ENCODE data around the gene SLC5A4.

The SLC5A4 gene

GRCh38 chr22:32217465-32217864 lies 37.7 kb downstream of the SLC5A4 start:
- DNase-seq (ENCODE audit: low read depth), result no peak
- H3K4me3 ChIP-seq (ENCODE audit: low read depth, low read length), result no peak overlapping the region
- TF ChIP-seq, protein P1, sequence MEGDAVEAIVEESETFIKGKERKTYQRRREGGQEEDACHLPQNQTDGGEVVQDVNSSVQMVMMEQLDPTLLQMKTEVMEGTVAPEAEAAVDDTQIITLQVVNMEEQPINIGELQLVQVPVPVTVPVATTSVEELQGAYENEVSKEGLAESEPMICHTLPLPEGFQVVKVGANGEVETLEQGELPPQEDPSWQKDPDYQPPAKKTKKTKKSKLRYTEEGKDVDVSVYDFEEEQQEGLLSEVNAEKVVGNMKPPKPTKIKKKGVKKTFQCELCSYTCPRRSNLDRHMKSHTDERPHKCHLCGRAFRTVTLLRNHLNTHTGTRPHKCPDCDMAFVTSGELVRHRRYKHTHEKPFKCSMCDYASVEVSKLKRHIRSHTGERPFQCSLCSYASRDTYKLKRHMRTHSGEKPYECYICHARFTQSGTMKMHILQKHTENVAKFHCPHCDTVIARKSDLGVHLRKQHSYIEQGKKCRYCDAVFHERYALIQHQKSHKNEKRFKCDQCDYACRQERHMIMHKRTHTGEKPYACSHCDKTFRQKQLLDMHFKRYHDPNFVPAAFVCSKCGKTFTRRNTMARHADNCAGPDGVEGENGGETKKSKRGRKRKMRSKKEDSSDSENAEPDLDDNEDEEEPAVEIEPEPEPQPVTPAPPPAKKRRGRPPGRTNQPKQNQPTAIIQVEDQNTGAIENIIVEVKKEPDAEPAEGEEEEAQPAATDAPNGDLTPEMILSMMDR (conservative IDR thresholded peaks at IDR 0.05; ENCODE audit: low read depth, low read length), result no peak

DNA sequence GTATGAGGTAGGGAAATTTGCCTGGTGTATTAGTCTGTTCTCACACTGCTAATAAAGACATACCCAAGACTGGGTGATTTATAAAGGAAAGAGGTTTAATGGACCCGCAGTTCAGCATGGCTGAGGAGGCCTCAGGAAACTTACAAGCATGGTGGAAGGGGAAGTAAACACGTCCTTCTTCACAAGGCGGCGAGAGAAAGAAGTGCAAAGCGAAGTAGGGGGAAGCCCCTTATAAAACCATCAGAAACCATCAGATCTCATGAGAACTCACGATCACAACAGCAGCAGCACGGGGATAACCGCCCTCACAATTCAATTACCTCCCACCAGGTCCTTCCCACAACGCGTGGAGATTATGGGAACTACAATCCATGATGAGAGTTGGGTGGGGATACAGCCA lies 38.2 kb downstream of the SLC5A4 start:
- TF ChIP-seq, protein P1 (conservative IDR thresholded peaks at IDR 0.05; ENCODE audit: low read depth, low read length), result no peak
- DNase-seq (ENCODE audit: low read depth), result no peak
- H3K4me3 ChIP-seq (ENCODE audit: low read depth, low read length), result no peak overlapping the region

GRCh38 chr22:32211011-32211410 lies 44.1 kb downstream of the SLC5A4 start:
- DNase-seq (ENCODE audit: low read depth), result no peak
- no peak overlapping the region for H3K4me3 ChIP-seq (ENCODE audit: low read depth, low read length)
- TF ChIP-seq, protein P1 (conservative IDR thresholded peaks at IDR 0.05; ENCODE audit: low read depth, low read length), result no peak

- TF ChIP-seq, protein P1 (conservative IDR thresholded peaks at IDR 0.05; ENCODE audit: low read depth, low read length), result no peak
- no peak for DNase-seq (ENCODE audit: low read depth)
- no peak overlapping the region for H3K4me3 ChIP-seq (ENCODE audit: low read depth, low read length)
These were observed 46.5 kb downstream of the SLC5A4 start for GRCh38 chr22:32208681-32209080.

- DNase-seq (ENCODE audit: low read depth), result no peak
- TF ChIP-seq, protein P1 (conservative IDR thresholded peaks at IDR 0.05; ENCODE audit: low read depth, low read length), result no peak
- no peak overlapping the region for H3K4me3 ChIP-seq (ENCODE audit: low read depth, low read length)
These were observed 47.1 kb downstream of the SLC5A4 start for GRCh38 chr22:32207971-32208480.

- TF ChIP-seq, protein P1 (conservative IDR thresholded peaks at IDR 0.05; ENCODE audit: low read depth, low read length), result peak; percentile 71
- no peak overlapping the region for H3K4me3 ChIP-seq (ENCODE audit: low read depth, low read length)
- DNase-seq (ENCODE audit: low read depth), result peak; percentile 40
These were observed 48.1 kb downstream of the SLC5A4 start for GRCh38 chr22:32206774-32207758.
